Measurements from ENCODE around the gene KBTBD7. TPM values are rescaled to one million over a fixed set of nuclear protein-coding genes. Genes with fewer than 3 reads are reported as not detected.

Gene KBTBD7
- total RNA-seq, 1 experiment from 2014 or later: 10.2 TPM

DNA sequence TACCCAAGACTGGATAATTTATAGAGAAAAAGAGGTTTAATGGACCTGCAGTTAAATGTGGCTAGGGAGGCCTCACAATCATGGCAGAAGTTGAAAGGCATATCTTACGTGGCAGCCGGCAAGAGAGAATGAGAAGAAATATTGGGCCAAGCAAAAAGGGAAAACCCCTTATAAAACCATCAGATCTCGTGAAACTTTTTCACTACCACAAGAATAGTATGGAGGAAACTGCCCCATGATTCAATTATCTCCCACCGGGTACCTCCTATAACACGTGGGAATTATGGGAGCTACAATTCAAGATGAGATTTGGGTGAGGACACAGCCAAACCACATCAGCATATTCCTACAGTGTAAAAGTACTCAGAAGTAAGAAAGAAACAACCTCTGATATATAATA lies 4.7 kb upstream of the KBTBD7 start:
- CTCF ChIA-PET: no interaction called here
- TF ChIP-seq, protein P1, sequence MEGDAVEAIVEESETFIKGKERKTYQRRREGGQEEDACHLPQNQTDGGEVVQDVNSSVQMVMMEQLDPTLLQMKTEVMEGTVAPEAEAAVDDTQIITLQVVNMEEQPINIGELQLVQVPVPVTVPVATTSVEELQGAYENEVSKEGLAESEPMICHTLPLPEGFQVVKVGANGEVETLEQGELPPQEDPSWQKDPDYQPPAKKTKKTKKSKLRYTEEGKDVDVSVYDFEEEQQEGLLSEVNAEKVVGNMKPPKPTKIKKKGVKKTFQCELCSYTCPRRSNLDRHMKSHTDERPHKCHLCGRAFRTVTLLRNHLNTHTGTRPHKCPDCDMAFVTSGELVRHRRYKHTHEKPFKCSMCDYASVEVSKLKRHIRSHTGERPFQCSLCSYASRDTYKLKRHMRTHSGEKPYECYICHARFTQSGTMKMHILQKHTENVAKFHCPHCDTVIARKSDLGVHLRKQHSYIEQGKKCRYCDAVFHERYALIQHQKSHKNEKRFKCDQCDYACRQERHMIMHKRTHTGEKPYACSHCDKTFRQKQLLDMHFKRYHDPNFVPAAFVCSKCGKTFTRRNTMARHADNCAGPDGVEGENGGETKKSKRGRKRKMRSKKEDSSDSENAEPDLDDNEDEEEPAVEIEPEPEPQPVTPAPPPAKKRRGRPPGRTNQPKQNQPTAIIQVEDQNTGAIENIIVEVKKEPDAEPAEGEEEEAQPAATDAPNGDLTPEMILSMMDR (conservative IDR thresholded peaks at IDR 0.05; ENCODE audit: low read depth, low read length): no peak
- no peak for TF ChIP-seq EZH2 (IDR thresholded peaks at IDR 0.05; ENCODE audit: borderline replicate concordance, low read depth, low read length, poor library complexity, severe bottlenecking)
- no peaks in the 10 kb centered on the region for H3K9me3 ChIP-seq (ENCODE audit: low read depth, low read length, poor library complexity, severe bottlenecking)

GRCh38 chr13:41196620-41197019 lies 2.3 kb upstream of the KBTBD7 start:
- POLR2A ChIA-PET (ENCODE audit: low non-redundant PET): no interaction called here
- intact Hi-C loops (cut with micrococcal nuclease; ENCODE audit: unreplicated experiment): no loop called here

More for the DNA sequence above, 4.7 kb upstream of the KBTBD7 start:
- Histone ChIP-seq H3K4me1 (ENCODE audit: insufficient read depth, low read length, poor library complexity, severe bottlenecking) (no peaks in the 10 kb centered on the region), H3K27me3 (replicated peaks; ENCODE audit: insufficient read depth, low read depth, low read length, poor library complexity) (no peaks in the 10 kb centered on the region), H3K36me3 (ENCODE audit: insufficient read depth, low read length, poor library complexity, severe bottlenecking) (no peaks in the 10 kb centered on the region), H3K4me3 (ENCODE audit: low read depth, low read length, poor library complexity, severe bottlenecking) (no peak overlapping the region), H3K27ac (ENCODE audit: low read depth, low read length, poor library complexity, severe bottlenecking) (no peak overlapping the region)
- BruUV-seq (replicated peaks): no TSS peak
- DNase-seq (ENCODE audit: low spot score): no peak
- intact Hi-C loops (cut with micrococcal nuclease; ENCODE audit: unreplicated experiment): no loop called here
- POLR2A ChIA-PET (ENCODE audit: low non-redundant PET): no interaction called here

DNA sequence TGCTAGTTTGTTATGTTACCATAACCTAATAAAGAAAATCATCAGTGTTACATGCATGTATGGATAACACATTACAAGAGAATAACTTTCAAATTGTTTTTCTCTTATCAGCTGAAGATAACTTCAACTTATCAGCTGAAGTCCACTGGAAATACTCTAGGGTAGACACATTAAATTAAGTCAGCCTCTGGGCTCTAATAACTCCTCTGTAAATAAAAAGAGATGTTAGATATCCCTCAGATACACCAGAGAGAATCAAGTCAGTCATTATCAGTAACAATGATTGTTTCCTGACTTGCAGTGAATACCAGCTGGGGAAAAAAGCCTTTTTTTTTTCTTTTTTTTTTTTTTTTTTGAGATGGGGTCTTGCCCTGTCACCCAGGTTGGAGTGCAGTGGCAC lies 1.6 kb upstream of the KBTBD7 start:
- intact Hi-C loops (cut with micrococcal nuclease; ENCODE audit: unreplicated experiment): no loop called here
- Histone ChIP-seq H3K4me1 (ENCODE audit: insufficient read depth, low read length, poor library complexity, severe bottlenecking) (no peaks in the 10 kb centered on the region), H3K27ac (ENCODE audit: low read depth, low read length, poor library complexity, severe bottlenecking) (no peak overlapping the region), H3K27me3 (replicated peaks; ENCODE audit: insufficient read depth, low read depth, low read length, poor library complexity) (no peaks in the 10 kb centered on the region), H3K9me3 (ENCODE audit: low read depth, low read length, poor library complexity, severe bottlenecking) (no peaks in the 10 kb centered on the region), H3K36me3 (ENCODE audit: insufficient read depth, low read length, poor library complexity, severe bottlenecking) (no peaks in the 10 kb centered on the region), H3K4me3 (ENCODE audit: low read depth, low read length, poor library complexity, severe bottlenecking) (no peak overlapping the region)
- TF ChIP-seq EZH2 (IDR thresholded peaks at IDR 0.05; ENCODE audit: borderline replicate concordance, low read depth, low read length, poor library complexity, severe bottlenecking): no peak
- TF ChIP-seq, protein P1 (conservative IDR thresholded peaks at IDR 0.05; ENCODE audit: low read depth, low read length): no peak
- no peak for DNase-seq (ENCODE audit: low spot score)
- POLR2A ChIA-PET (ENCODE audit: low non-redundant PET): no interaction called here
- CTCF ChIA-PET: interaction anchor here (0.6 kb wide), 1 partner anchor 22 kb away, joined by 4 read pairs; no protein-coding TSS in a partner anchor
- no TSS peak for BruUV-seq (replicated peaks)

More at GRCh38 chr13:41196620-41197019, 2.3 kb upstream of the KBTBD7 start:
- Histone ChIP-seq H3K9me3 (ENCODE audit: low read depth, low read length, poor library complexity, severe bottlenecking) (no peaks in the 10 kb centered on the region), H3K27me3 (replicated peaks; ENCODE audit: insufficient read depth, low read depth, low read length, poor library complexity) (no peaks in the 10 kb centered on the region), H3K4me3 (ENCODE audit: low read depth, low read length, poor library complexity, severe bottlenecking) (no peak overlapping the region), H3K4me1 (ENCODE audit: insufficient read depth, low read length, poor library complexity, severe bottlenecking) (no peaks in the 10 kb centered on the region), H3K36me3 (ENCODE audit: insufficient read depth, low read length, poor library complexity, severe bottlenecking) (no peaks in the 10 kb centered on the region), H3K27ac (ENCODE audit: low read depth, low read length, poor library complexity, severe bottlenecking) (no peak overlapping the region)
- TF ChIP-seq EZH2 (IDR thresholded peaks at IDR 0.05; ENCODE audit: borderline replicate concordance, low read depth, low read length, poor library complexity, severe bottlenecking): no peak
- TF ChIP-seq, protein P1 (conservative IDR thresholded peaks at IDR 0.05; ENCODE audit: low read depth, low read length): peak; percentile 46
- CTCF ChIA-PET: no interaction called here
- no TSS peak for BruUV-seq (replicated peaks)
- no peak for DNase-seq (ENCODE audit: low spot score)

Measured in A673 (cell line).